Measurements from ENCODE around the gene ARMC8. TPM values are rescaled to one million over a fixed set of nuclear protein-coding genes. Genes with fewer than 3 reads are reported as not detected.

The ARMC8 gene
- total RNA-seq, 1 experiment from 2014 or later = 63.6 TPM

DNA sequence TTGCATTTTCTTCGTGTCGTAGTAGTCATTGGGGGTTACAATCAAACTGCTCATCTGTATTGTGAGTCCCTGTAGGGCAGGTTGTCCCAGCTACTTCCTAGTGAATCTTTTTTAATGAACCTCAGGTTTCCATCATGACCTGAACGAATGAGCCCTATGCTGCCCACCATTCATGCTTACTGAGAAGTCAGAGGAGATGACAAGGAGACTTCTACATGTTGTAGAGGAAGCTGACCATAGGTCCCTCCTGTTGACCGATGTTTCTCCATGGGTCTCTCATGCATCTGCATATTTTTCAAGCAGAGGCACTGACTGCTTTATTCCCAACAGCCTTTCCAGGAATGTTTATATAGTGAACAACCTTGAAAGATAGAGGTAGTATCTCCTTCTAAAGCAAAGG lies 147.5 kb downstream of the ARMC8 start:
- TF ChIP-seq, protein P1, sequence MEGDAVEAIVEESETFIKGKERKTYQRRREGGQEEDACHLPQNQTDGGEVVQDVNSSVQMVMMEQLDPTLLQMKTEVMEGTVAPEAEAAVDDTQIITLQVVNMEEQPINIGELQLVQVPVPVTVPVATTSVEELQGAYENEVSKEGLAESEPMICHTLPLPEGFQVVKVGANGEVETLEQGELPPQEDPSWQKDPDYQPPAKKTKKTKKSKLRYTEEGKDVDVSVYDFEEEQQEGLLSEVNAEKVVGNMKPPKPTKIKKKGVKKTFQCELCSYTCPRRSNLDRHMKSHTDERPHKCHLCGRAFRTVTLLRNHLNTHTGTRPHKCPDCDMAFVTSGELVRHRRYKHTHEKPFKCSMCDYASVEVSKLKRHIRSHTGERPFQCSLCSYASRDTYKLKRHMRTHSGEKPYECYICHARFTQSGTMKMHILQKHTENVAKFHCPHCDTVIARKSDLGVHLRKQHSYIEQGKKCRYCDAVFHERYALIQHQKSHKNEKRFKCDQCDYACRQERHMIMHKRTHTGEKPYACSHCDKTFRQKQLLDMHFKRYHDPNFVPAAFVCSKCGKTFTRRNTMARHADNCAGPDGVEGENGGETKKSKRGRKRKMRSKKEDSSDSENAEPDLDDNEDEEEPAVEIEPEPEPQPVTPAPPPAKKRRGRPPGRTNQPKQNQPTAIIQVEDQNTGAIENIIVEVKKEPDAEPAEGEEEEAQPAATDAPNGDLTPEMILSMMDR (conservative IDR thresholded peaks at IDR 0.05) = no peak
- no peak overlapping the region for H4K5ac ChIP-seq (ENCODE audit: insufficient read length, low read depth, low read length)
- H2BK5ac ChIP-seq (ENCODE audit: insufficient read length, low read length) = no peak overlapping the region
- no peak overlapping the region for H3K4me2 ChIP-seq (ENCODE audit: insufficient read depth, insufficient read length, low read length)
- H3K79me2 ChIP-seq (ENCODE audit: insufficient read depth, low read length) = no peaks in the 10 kb centered on the region
- H3K27me3 Mint-ChIP-seq (ENCODE audit: low read depth) = peaks cover 2% of the 10 kb centered on the region
- no peak overlapping the region for H2BK15ac ChIP-seq (ENCODE audit: low read depth, low read length)
- H3K27me3 ChIP-seq (ENCODE audit: insufficient read depth, low read length) = no peaks in the 10 kb centered on the region
- DNase-seq = no peak
- no peak overlapping the region for H2BK12ac ChIP-seq (ENCODE audit: insufficient read length, low read depth, low read length)
- no peaks in the 10 kb centered on the region for H3K9me3 Mint-ChIP-seq
- H2AK5ac ChIP-seq (ENCODE audit: insufficient read length, low read length) = no peak overlapping the region
- H3K56ac ChIP-seq (ENCODE audit: insufficient read length, low read depth, low read length) = no peak overlapping the region
- H3K4me3 Mint-ChIP-seq = no peak overlapping the region
- H2AFZ ChIP-seq (ENCODE audit: low read length) = no peak overlapping the region
- H4K91ac ChIP-seq (ENCODE audit: insufficient read length, low read depth, low read length) = no peak overlapping the region
- no peak overlapping the region for H3K4ac ChIP-seq (ENCODE audit: low read depth, low read length)
- H2BK120ac ChIP-seq (ENCODE audit: low read depth, low read length, poor library complexity, severe bottlenecking) = no peak overlapping the region
- no peak overlapping the region for H3K23ac ChIP-seq (ENCODE audit: insufficient read length, low read depth, low read length)
- no peak overlapping the region for H3K9ac ChIP-seq (ENCODE audit: extremely low read depth, insufficient read length, low read length)
- no peaks in the 10 kb centered on the region for H4K20me1 ChIP-seq (ENCODE audit: control insufficient read depth, insufficient read depth, insufficient read length)
- no peaks in the 10 kb centered on the region for H3K9me3 ChIP-seq (ENCODE audit: control insufficient read depth, low read depth, low read length)
- no peaks in the 10 kb centered on the region for H3K79me1 ChIP-seq (ENCODE audit: insufficient read depth, low read depth, low read length, poor library complexity, severe bottlenecking)
- H2BK20ac ChIP-seq (ENCODE audit: low read depth, low read length, poor library complexity, severe bottlenecking) = no peak overlapping the region
- H3K14ac ChIP-seq (ENCODE audit: insufficient read depth, low read length) = no peak overlapping the region
- peaks cover 13% of the 10 kb centered on the region; the same call in 1 of the 2 replicates for H3K4me1 ChIP-seq (ENCODE audit: insufficient read depth, low read length)
- peaks cover 32 to 38% of the 10 kb centered on the region in 2 experiments for H3K4me1 Mint-ChIP-seq
- H4K8ac ChIP-seq (replicated peaks; ENCODE audit: insufficient read length, low read depth, low read length) = no peak overlapping the region
- H3K18ac ChIP-seq (ENCODE audit: insufficient read length, low read depth, low read length) = no peak overlapping the region
- no peaks in the 10 kb centered on the region for H3K36me3 Mint-ChIP-seq (ENCODE audit: insufficient read depth in 1 of 3, low read depth in 3 of 3)
- H3K23me2 ChIP-seq (ENCODE audit: insufficient read length, low read depth, low read length, poor library complexity, severe bottlenecking) = peaks cover 3% of the 10 kb centered on the region
- H3T11ph ChIP-seq (ENCODE audit: low read length) = no peak overlapping the region
- no peak overlapping the region for H3K27ac ChIP-seq (ENCODE audit: insufficient read length, low read depth, low read length)
- no peak overlapping the region for H3K27ac Mint-ChIP-seq
- WGBS (ENCODE audit: extremely low coverage, insufficient read length, low lambda C conversion rate) = no CpG with 5 or more reads among the region's 4 CpGs

Data from H9 (cell line).